SH-SY5Y (cell line): Measurements from ENCODE around the gene FUT8.

Experiments used
- GATA2 ChIP-seq: IDR thresholded peaks from 2 replicates; pipeline ENCODE4 v1.6.1; 2011; ENCODE audit warnings: mild to moderate bottlenecking, low read depth, low read length
- GATA3 ChIP-seq: IDR thresholded peaks from 2 replicates; pipeline ENCODE4 v1.6.1; 2011; ENCODE audit warnings: low read depth, mild to moderate bottlenecking, low read length, moderate library complexity

- TF ChIP-seq GATA2 (no peak), GATA3 (no peak)
Observed at GRCh38 chr14:65476273-65476941, 63.9 kb downstream of the FUT8 start.
